Measurements from ENCODE around the gene OPHN1.

DNA sequence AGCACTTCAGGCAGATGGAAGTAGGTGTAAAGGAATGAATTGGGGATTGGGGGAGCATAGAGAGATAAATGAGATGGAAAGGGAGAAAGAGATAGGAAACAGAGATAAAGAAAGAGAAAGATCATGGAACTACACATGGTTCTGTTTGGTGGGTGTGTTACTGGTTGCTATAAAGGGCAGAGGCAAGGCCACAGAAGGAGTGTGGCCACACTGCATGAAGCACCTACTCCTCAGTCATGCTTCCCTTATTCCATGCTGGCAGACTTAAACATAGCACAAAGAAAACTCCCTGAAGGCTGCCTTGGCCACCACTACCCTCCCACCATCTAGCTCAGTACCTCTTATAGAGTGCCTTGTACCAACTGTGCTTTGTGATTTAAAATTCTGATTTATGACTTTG is 56.9 kb downstream of the OPHN1 start:
- TF ChIP-seq, protein P1, sequence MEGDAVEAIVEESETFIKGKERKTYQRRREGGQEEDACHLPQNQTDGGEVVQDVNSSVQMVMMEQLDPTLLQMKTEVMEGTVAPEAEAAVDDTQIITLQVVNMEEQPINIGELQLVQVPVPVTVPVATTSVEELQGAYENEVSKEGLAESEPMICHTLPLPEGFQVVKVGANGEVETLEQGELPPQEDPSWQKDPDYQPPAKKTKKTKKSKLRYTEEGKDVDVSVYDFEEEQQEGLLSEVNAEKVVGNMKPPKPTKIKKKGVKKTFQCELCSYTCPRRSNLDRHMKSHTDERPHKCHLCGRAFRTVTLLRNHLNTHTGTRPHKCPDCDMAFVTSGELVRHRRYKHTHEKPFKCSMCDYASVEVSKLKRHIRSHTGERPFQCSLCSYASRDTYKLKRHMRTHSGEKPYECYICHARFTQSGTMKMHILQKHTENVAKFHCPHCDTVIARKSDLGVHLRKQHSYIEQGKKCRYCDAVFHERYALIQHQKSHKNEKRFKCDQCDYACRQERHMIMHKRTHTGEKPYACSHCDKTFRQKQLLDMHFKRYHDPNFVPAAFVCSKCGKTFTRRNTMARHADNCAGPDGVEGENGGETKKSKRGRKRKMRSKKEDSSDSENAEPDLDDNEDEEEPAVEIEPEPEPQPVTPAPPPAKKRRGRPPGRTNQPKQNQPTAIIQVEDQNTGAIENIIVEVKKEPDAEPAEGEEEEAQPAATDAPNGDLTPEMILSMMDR (IDR thresholded peaks at IDR 0.05): no peak
- TF ChIP-seq POLR2A (IDR thresholded peaks at IDR 0.05): no peak
